SK-N-SH (cell line): ENCODE results near the gene CRIM1.

Experiments used
- CTCF ChIP-seq: fragments of 200-600 bp; sonication (generic); IDR thresholded peaks from 2 replicates; pipeline ENCODE4 v1.6.1; 2017; ENCODE audit warnings: antibody characterized with exemption, mild to moderate bottlenecking, moderate library complexity
- EZH2phosphoT487 ChIP-seq: fragments of 200-600 bp; sonication (generic); IDR thresholded peaks from 2 replicates; pipeline ENCODE4 v1.6.1; 2017; ENCODE audit warnings: low read depth, mixed run types, mild to moderate bottlenecking, antibody characterized with exemption, moderate library complexity, borderline replicate concordance
- GABPA ChIP-seq: IDR thresholded peaks from 2 replicates; pipeline ENCODE4 v1.4.0; 2012; ENCODE audit warnings: low read depth, mild to moderate bottlenecking
- MAX ChIP-seq: IDR thresholded peaks from 2 replicates; pipeline ENCODE4 v1.4.0; 2012; ENCODE audit warnings: low read depth
- MXI1 ChIP-seq: IDR thresholded peaks from 2 replicates; pipeline ENCODE4 v1.6.1; 2012; ENCODE audit warnings: mild to moderate bottlenecking, low read depth, low read length, improper control_type of control experiment
- POLR2AphosphoS5 ChIP-seq: IDR thresholded peaks from 2 replicates; pipeline ENCODE4 v1.6.1; 2012; ENCODE audit warnings: low read depth, low read length
- RFX5 ChIP-seq: IDR thresholded peaks from 2 replicates; pipeline ENCODE4 v1.6.1; 2012; ENCODE audit warnings: mild to moderate bottlenecking, improper control_type of control experiment, low read length
- TCF12 ChIP-seq: IDR thresholded peaks from 2 replicates; pipeline ENCODE4 v1.4.0; 2012

- no peak for TF ChIP-seq EZH2phosphoT487
- TF ChIP-seq POLR2AphosphoS5: no peak
- no peak for TF ChIP-seq RFX5
- no peak for TF ChIP-seq TCF12
- TF ChIP-seq MAX: no peak
- no peak for TF ChIP-seq MXI1
- TF ChIP-seq GABPA: no peak
- TF ChIP-seq CTCF: no peak
Observed at GRCh38 chr2:36336321-36336720, 19.3 kb upstream of the CRIM1 start.
